Measurements from ENCODE around the gene CEACAM4.
"Not testable (repeated sequence)": the region's sequence is repeated elsewhere in the genome, so short reads cannot be mapped to it uniquely, and the experiment has no call there.

Gene CEACAM4

DNA sequence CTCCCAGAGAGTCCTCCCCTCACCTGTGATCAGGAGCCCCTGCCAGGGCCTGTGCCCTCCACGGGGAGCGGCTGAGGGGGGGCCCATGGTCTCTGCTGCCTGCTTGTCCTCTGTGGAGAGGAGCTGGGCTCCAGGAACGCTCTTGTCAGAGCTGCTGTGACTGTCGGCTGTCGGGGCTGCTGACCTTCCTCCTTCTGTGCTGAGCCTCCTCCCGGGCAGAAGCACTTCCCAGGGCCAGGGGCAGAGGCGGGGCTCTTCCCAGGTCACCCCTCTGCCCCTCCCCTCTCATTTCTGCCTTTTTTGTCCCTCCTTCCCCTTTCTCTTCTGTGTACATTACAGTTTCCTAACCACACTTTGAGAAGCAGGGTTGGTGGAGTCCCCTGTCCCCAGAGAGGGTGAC lies at the start of gene CEACAM4:
CEACAM4 (minus strand) TSS at position 198 of the 400 bp plus-strand sequence; CDS start at position 87, 111 bp downstream.
- H3K27ac ChIP-seq: no peak within 1 kb of the TSS
- ChIA-PET CTCF (interaction anchor here (0.6 to 0.7 kb wide), 2 partner anchors 22 to 126 kb away, joined by 3 to 4 read pairs; no protein-coding TSS in a partner anchor), POLR2A (ENCODE audit: low non-redundant PET) (no interaction called here)
- TF ChIP-seq CTCF (conservative IDR thresholded peaks at IDR 0.05; ENCODE audit: low read depth): no peak
- no peak for DNase-seq (ENCODE audit: low spot score)

DNA sequence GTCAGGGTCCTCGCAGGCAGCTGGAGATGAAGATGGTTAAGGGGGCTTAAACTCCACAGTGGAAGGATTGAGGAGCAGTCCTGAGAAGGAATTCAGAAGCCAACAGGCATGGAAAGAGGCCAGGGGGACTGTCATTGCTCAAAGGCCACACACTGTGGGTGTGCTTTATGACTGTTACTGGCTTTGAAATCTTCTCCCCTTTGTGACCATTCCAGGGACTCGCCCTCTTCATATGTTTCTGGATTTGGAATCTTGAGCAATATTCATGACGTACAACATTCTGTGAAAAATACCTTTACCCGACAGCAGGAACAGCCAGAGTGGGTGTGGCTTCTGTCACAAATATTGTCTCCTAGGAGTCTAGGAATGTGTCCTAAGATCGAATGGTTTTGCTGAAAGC lies 44.6 kb upstream of the CEACAM4 start:
- DNase-seq (ENCODE audit: low spot score): no peak
- POLR2A ChIA-PET (ENCODE audit: low non-redundant PET): no interaction called here
- TF ChIP-seq CTCF (conservative IDR thresholded peaks at IDR 0.05; ENCODE audit: low read depth): no peak
- CTCF ChIA-PET: interaction anchor here (1.6 kb wide), 1 partner anchor 30 kb away, joined by 6 read pairs; no protein-coding TSS in a partner anchor
- H3K27ac ChIP-seq: no peak overlapping the region

DNA sequence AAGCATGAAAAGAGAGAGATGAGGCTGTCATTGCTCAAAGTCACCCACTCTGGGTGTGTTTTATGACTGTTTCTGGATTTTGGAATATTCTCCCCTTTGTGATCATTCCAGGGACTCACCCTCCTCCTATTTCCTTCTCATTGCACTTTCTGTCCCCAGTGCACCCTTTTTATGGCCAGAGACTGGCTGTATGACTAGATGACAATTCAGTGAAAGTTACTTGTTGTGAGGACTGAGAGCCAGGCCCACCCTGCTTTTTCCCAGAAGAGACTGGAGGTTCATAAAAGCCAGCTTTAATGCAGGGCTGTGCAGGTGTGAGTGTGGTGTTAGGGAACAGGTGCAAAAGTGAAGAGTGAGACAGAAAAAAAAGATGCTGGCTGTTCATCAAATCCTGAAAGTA lies 43.9 kb upstream of the CEACAM4 start:
- H3K27ac ChIP-seq: no peak overlapping the region
- no peak for DNase-seq (ENCODE audit: low spot score)
- CTCF ChIA-PET: interaction anchor here (1.6 kb wide), 1 partner anchor 29 kb away, joined by 6 read pairs; no protein-coding TSS in a partner anchor
- POLR2A ChIA-PET (ENCODE audit: low non-redundant PET): no interaction called here
- TF ChIP-seq CTCF (conservative IDR thresholded peaks at IDR 0.05; ENCODE audit: low read depth): no peak

- DNase-seq (ENCODE audit: low spot score): no peak
- CTCF ChIA-PET: no interaction called here
- POLR2A ChIA-PET (ENCODE audit: low non-redundant PET): no interaction called here
- no peak for TF ChIP-seq CTCF (conservative IDR thresholded peaks at IDR 0.05; ENCODE audit: low read depth)
- no peak overlapping the region for H3K27ac ChIP-seq
These were observed 41.4 kb upstream of the CEACAM4 start for GRCh38 chr19:41668315-41668714.

DNA sequence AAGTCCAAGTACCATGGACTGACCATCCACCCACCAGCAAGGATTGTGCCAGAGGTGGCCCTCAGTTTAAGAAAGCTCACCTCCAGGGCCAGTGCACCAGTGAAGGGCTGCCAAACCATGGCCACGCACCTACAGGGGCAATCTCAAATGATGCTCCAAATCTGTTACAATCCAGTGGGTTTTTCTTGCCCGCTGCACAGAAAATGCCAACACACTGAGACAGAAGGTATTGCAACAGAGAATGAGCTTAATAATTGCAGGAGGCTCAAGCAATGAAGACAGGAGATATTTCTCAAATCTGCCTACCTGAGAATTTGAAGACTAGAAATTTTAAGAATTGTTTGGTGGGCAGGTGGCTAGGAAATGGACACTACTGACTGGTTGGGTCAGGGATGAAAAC lies 39.2 kb upstream of the CEACAM4 start:
- no peak for TF ChIP-seq CTCF (conservative IDR thresholded peaks at IDR 0.05; ENCODE audit: low read depth)
- H3K27ac ChIP-seq: no peak overlapping the region
- ChIA-PET POLR2A (ENCODE audit: low non-redundant PET) (no interaction called here), CTCF (no interaction called here)
- DNase-seq (ENCODE audit: low spot score): no peak

GRCh38 chr19:41657157-41657556 lies 30.3 kb upstream of the CEACAM4 start:
- POLR2A ChIA-PET (ENCODE audit: low non-redundant PET): no interaction called here
- CTCF ChIA-PET: interaction anchor here (1.0 kb wide), 1 partner anchor 15 kb away, joined by 5 read pairs; no protein-coding TSS in a partner anchor
- no peak overlapping the region for H3K27ac ChIP-seq
- TF ChIP-seq CTCF (conservative IDR thresholded peaks at IDR 0.05; ENCODE audit: low read depth): no peak
- no peak for DNase-seq (ENCODE audit: low spot score)

DNA sequence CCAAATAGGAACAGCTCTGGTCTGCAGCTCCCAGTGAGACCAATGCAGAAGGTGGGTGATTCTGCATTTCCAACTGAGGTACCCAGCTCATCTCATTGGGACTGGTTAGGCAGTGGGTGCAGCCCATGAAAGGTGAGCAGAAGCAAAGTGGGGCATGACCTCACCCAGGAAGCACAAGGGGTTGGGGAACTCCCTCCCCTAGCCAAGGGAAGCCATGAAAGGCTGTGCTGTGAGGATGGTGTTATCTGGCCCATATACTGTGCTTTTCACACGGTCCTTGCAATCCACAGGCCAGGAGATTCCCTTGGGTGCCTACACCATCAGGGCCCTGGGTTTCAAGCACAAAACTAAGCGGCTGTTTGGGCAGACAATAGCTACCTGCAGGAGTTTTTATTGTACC lies 29.9 kb upstream of the CEACAM4 start:
- POLR2A ChIA-PET (ENCODE audit: low non-redundant PET); H3K27ac ChIP-seq; DNase-seq (ENCODE audit: low spot score): not testable (repeated sequence)
- CTCF ChIA-PET: interaction anchor here (1.0 kb wide), 1 partner anchor 14 kb away, joined by 5 read pairs; no protein-coding TSS in a partner anchor

All from RWPE1 (cell line).